GM12878 (cell line): ENCODE results near the gene THAP11. TPM values are rescaled to one million over a fixed set of nuclear protein-coding genes. Genes with fewer than 3 reads are reported as not detected.

Source experiments
- ATAC-seq: fragments of 200-7000 bp; cut with Tn5 transposase; 3 replicates; pipeline ENCODE4 v1.9.1; 2020; ENCODE audit warnings: mild to moderate bottlenecking, moderate library complexity
- BruUV-seq: library from RNA; stranded (reverse); fragments of 400-500 nt; replicated peaks from 2 replicates; lab custom pipeline; 2021; lab: Mats Ljungman, UMichigan
- CTCF ChIA-PET: fragments of 300-600 bp; sonication (Branson Sonifier 250); formaldehyde crosslinking; extraction: SDS; loops from one replicate; lab custom pipeline; 2021; ENCODE audit warnings: inconsistent platforms; lab: Yijun Ruan, JAX
- POLR2A ChIA-PET: fragments of 350-600 bp; formaldehyde crosslinking; extraction: SDS; loops from one replicate; lab custom pipeline; 2021; ENCODE audit warnings: inconsistent platforms; lab: Charles Lee
- RAD21 ChIA-PET: fragments of 300-600 bp; sonication (Branson Sonifier 250); formaldehyde crosslinking; loops from one replicate; lab custom pipeline; 2023; ENCODE audit warnings: antibody characterized with exemption; ENCODE audit not compliant: unreplicated experiment; lab: Charles Lee
- SMC1A ChIA-PET: fragments of 300-600 bp; sonication (Branson Sonifier 250); formaldehyde crosslinking; loops from one replicate; lab custom pipeline; 2023; ENCODE audit not compliant: unreplicated experiment, uncharacterized antibody; lab: Charles Lee
- DNase-seq: peaks from one replicate; pipeline ENCODE4 v3.0.0-alpha.2; 2011; ENCODE audit warnings: low read depth, low spot score
- FAIRE-seq: peaks from 3 replicates; lab custom pipeline; 2011; peaks lifted over from hg19 to GRCh38; lab: Jason Lieb, UNC
- H2AFZ ChIP-seq: 2 replicates; pipeline ENCODE4 v1.6.0; 2011; ENCODE audit warnings: low read depth, low read length, control low read depth; ENCODE audit not compliant: control insufficient read depth
- H3K27ac ChIP-seq: 2 replicates; pipeline ENCODE4 v1.5.1; 2011; ENCODE audit warnings: control low read depth; ENCODE audit not compliant: control insufficient read depth, insufficient read depth
- H3K27me3 ChIP-seq, 2 experiments: replicated peaks in 1 of 2; 2 replicates each; pipeline versions ENCODE4 v1.6.0 to v1.6.1; 2011; ENCODE audit warnings: low read length in 1 of 2; ENCODE audit not compliant: control insufficient read depth in 2 of 2, insufficient read depth in 2 of 2
- H3K36me3 ChIP-seq, 2 experiments: 2 replicates each; pipeline ENCODE4 v1.5.1; 2011; ENCODE audit warnings: low read length in 1 of 2; ENCODE audit not compliant: control insufficient read depth in 2 of 2, insufficient read depth in 2 of 2
- H3K4me1 ChIP-seq: 2 replicates; pipeline ENCODE4 v1.6.1; 2011; ENCODE audit warnings: mild to moderate bottlenecking, low read length, moderate library complexity, mixed read lengths; ENCODE audit not compliant: control insufficient read depth, insufficient read depth
- H3K4me2 ChIP-seq: 2 replicates; pipeline ENCODE4 v1.6.0; 2011; ENCODE audit warnings: control low read depth; ENCODE audit not compliant: control insufficient read depth, insufficient read depth
- H3K4me3 ChIP-seq: fragments of 200-600 bp; sonication (generic); 2 replicates; pipeline ENCODE4 v1.5.1; 2016
- H3K79me2 ChIP-seq: 2 replicates; pipeline ENCODE4 v1.6.0; 2011; ENCODE audit warnings: low read length; ENCODE audit not compliant: control insufficient read depth, insufficient read depth
- H3K9ac ChIP-seq: 2 replicates; pipeline ENCODE4 v1.8.0; 2011; ENCODE audit warnings: low read length, control low read depth, mixed read lengths; ENCODE audit not compliant: control insufficient read depth, insufficient read depth
- H3K9me3 ChIP-seq: replicated peaks from 3 replicates; pipeline ENCODE4 v1.5.1; 2011; ENCODE audit warnings: mild to moderate bottlenecking, low read length; ENCODE audit not compliant: control insufficient read depth, insufficient read depth
- H4K20me1 ChIP-seq: 2 replicates; pipeline ENCODE4 v1.6.0; 2011; ENCODE audit not compliant: control insufficient read depth, insufficient read depth
- ASH2L ChIP-seq: fragments of 300-600, 200-600 bp; sonication (generic); IDR thresholded peaks from 2 replicates; pipeline ENCODE4 v1.6.1; 2017; ENCODE audit warnings: low read depth, mild to moderate bottlenecking, borderline replicate concordance
- ATF2 ChIP-seq: IDR thresholded peaks from 2 replicates; pipeline ENCODE4 v1.6.1; 2012; ENCODE audit warnings: low read length, inconsistent platforms
- CHD1 ChIP-seq: IDR thresholded peaks from 2 replicates; pipeline ENCODE4 v1.6.1; 2012; ENCODE audit warnings: low read depth, low read length, improper control_type of control experiment
- CHD4 ChIP-seq: fragments of 200-600 bp; sonication (generic); IDR thresholded peaks from 2 replicates; pipeline ENCODE4 v1.6.1; 2016; ENCODE audit warnings: mild to moderate bottlenecking
- EGR1 ChIP-seq, 2 experiments: IDR thresholded peaks; 1 replicate in 1 of 2; 2 replicates in 1 of 2; pipeline ENCODE4 v1.6.1; 2011 to 2012; ENCODE audit warnings: low read depth in 2 of 2, low read length in 2 of 2, borderline replicate concordance in 1 of 2, mild to moderate bottlenecking in 1 of 2, moderate library complexity in 1 of 2
- IRF3 ChIP-seq: fragments of 450-650 bp; IDR thresholded peaks from 2 replicates; pipeline ENCODE4 v1.6.1; 2014; ENCODE audit warnings: mild to moderate bottlenecking
- IRF5 ChIP-seq: fragments of 450-650 bp; IDR thresholded peaks from 2 replicates; pipeline ENCODE4 v1.6.1; 2017; ENCODE audit warnings: borderline replicate concordance
- MTA2 ChIP-seq: fragments of 450-650 bp; IDR thresholded peaks from 2 replicates; pipeline ENCODE4 v1.6.1; 2016; ENCODE audit warnings: low read depth, mild to moderate bottlenecking, moderate library complexity
- SMAD1 ChIP-seq: fragments of 450-650 bp; IDR thresholded peaks from 2 replicates; pipeline ENCODE4 v1.6.1; 2018; ENCODE audit warnings: mild to moderate bottlenecking, low read depth; ENCODE audit not compliant: partially characterized antibody
- SMAD5 ChIP-seq: IDR thresholded peaks from 2 replicates; pipeline ENCODE4 v1.6.1; 2016; ENCODE audit warnings: antibody characterized with exemption, low read depth
- SMC3 ChIP-seq: IDR thresholded peaks from 2 replicates; pipeline ENCODE4 v1.6.1; 2011; ENCODE audit warnings: low read length, improper control_type of control experiment, borderline replicate concordance
- SP1 ChIP-seq: IDR thresholded peaks from one replicate; pipeline ENCODE4 v1.6.1; 2011; ENCODE audit warnings: low read depth, low read length
- SUZ12 ChIP-seq: fragments of 200-600 bp; sonication (generic); IDR thresholded peaks from one replicate; pipeline ENCODE4 v1.6.1; 2018; ENCODE audit warnings: antibody characterized with exemption, mild to moderate bottlenecking; ENCODE audit not compliant: unreplicated experiment
- TCF3 ChIP-seq: IDR thresholded peaks from 2 replicates; pipeline ENCODE4 v1.6.1; 2012; ENCODE audit warnings: low read depth, mild to moderate bottlenecking, low read length, borderline replicate concordance; ENCODE audit not compliant: insufficient read depth
- ZNF687 ChIP-seq: fragments of 450-650 bp; IDR thresholded peaks from 2 replicates; pipeline ENCODE4 v1.6.1; 2017; ENCODE audit warnings: mild to moderate bottlenecking, moderate library complexity
- ZSCAN29 ChIP-seq: fragments of 450-650 bp; IDR thresholded peaks from 2 replicates; pipeline ENCODE4 v1.6.1; 2017; ENCODE audit warnings: mild to moderate bottlenecking, moderate library complexity
- WGBS: methylation state at CpG from one replicate; pipeline ENCODE4 v1.1.6; 2016; ENCODE audit warnings: low lambda C conversion rate; ENCODE audit not compliant: insufficient replicate concordance, insufficient coverage; ENCODE audit errors: missing lambda C conversion rate; 5-methylcytosine and 5-hydroxymethylcytosine counted together
- in situ Hi-C: fragments of 300-500 bp; cut with MboI; formaldehyde crosslinking; loops from 9 replicates; pipeline ENCODE4 v1.14.3; 2018; ENCODE audit warnings: mixed read lengths
- intact Hi-C: fragments of 100-400 bp; cut with micrococcal nuclease; formaldehyde crosslinking; loops from one replicate; pipeline ENCODE4 v1.14.2; 2022; ENCODE audit not compliant: unreplicated experiment
- polyA plus RNA-seq, 11 experiments: library from polyadenylated mRNA; depleted of rRNA in 4 of 11; unstranded in 6 of 11; stranded (reverse) in 5 of 11; fragments of >200 nt; fragmentation: Nextera tagmentation in 4 of 11; fragmentation: Illumina TruSeq in 1 of 11; extraction: Ambion mirVana in 4 of 11; extraction: Trizol in 1 of 11; gene quantifications; 1 replicate in 1 of 11; 2 replicates in 10 of 11; pipeline versions ENCODE4 v1.2.1 to v1.2.3, GENCODE V29; 2011 to 2016; ENCODE audit warnings: inconsistent platforms in 2 of 11, missing spikeins in 2 of 11, low read depth in 1 of 11
- total RNA-seq, 4 experiments: library from RNA; depleted of rRNA in 3 of 4; stranded (reverse); fragments of >200 nt in 3 of 4; fragmentation: Illumina TruSeq in 1 of 4; extraction: Trizol in 1 of 4; gene quantifications; 2 replicates each; pipeline versions ENCODE4 v1.2.1 to v1.2.3, GENCODE V29; 2013 to 2021

The THAP11 gene
- total and polyA plus RNA-seq, 10 of the 15 experiments (the other 5 are each of a cell fraction or from before 2014, with no cell fraction given): 2.5 to 36.7 (median 21.4) TPM

DNA sequence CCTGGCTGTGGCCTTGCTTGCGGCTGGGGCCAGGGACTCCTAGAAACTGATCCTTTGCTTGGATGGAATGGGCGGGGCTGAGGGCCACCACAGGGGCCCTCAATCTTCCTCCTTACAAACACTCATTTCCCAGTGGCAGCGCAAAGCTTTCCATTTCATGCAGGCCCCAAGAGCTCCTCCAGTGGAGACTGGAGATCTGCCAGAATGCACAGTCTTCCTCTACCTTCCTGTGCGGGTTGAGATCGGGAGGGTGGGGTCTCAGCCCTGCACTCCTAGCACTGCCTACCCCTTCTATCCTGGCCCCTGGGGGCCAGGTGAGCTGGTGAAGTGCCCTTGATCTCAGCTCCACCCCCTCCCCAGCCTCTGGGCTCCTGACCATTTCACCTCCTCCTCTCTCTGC is 44.3 kb downstream of the THAP11 start (continued):
- TF ChIP-seq IRF5 (no peak), ASH2L (no peak), IRF3 (no peak), MTA2 (no peak)

GRCh38 chr16:67888331-67888730 is 46.2 kb downstream of the THAP11 start:
- H4K20me1 ChIP-seq: no peaks in the 10 kb centered on the region
- H3K4me1 ChIP-seq: no peaks in the 10 kb centered on the region
- peaks cover 3% of the 10 kb centered on the region for H3K79me2 ChIP-seq
- no peaks in the 10 kb centered on the region for H3K27me3 ChIP-seq
- in situ Hi-C loops (no loop called here), intact Hi-C loops (no loop called here)
- WGBS: 83% methylated on average over 3 of the region's 3 CpGs
- no TSS peak for BruUV-seq
- ChIA-PET RAD21 (interaction anchor here (1.0 kb wide), 1 partner anchor 152 kb away, joined by 3 read pairs; no protein-coding TSS in a partner anchor), CTCF (interaction anchor here (1.2 to 5.6 kb wide), 4 partner anchors 9 to 48 kb away, joined by 3 to 39 read pairs (median 6); partner anchors contain the start of genes EDC4 and PSMB10), SMC1A (interaction anchor here (0.6 kb wide), 1 partner anchor 38 kb away, joined by 3 read pairs; no protein-coding TSS in a partner anchor), POLR2A (no interaction called here)
- no peak overlapping the region for H3K4me3 ChIP-seq
- peaks cover 5 to 12% of the 10 kb centered on the region in 2 experiments; a peak in 3 of 4 replicates for H3K36me3 ChIP-seq
- H3K4me2 ChIP-seq: no peak overlapping the region
- H3K9ac ChIP-seq: no peak overlapping the region
- no peak overlapping the region for H2AFZ ChIP-seq
- ATAC-seq (no peak), DNase-seq (no peak), FAIRE-seq (no peak)
- H3K27ac ChIP-seq: no peak overlapping the region
- no peaks in the 10 kb centered on the region for H3K9me3 ChIP-seq
- TF ChIP-seq TCF3: no peak
- TF ChIP-seq ZNF687: no peak
- no peak for TF ChIP-seq SUZ12
- TF ChIP-seq ATF2: no peak
- TF ChIP-seq SMC3: no peak
- no peak for TF ChIP-seq SMAD1
- TF ChIP-seq EGR1 (IDR thresholded peaks at IDR 0.05; ENCODE audit: borderline replicate concordance in 1 of 2, low read depth in 2 of 2, low read length in 2 of 2): no peak
- no peak for TF ChIP-seq SMAD5
- no peak for TF ChIP-seq CHD4
- TF ChIP-seq ASH2L: no peak
- TF ChIP-seq ZSCAN29: no peak
- TF ChIP-seq SP1: no peak
- no peak for TF ChIP-seq CHD1
